ENCODE data around the gene AREL1.

DNA sequence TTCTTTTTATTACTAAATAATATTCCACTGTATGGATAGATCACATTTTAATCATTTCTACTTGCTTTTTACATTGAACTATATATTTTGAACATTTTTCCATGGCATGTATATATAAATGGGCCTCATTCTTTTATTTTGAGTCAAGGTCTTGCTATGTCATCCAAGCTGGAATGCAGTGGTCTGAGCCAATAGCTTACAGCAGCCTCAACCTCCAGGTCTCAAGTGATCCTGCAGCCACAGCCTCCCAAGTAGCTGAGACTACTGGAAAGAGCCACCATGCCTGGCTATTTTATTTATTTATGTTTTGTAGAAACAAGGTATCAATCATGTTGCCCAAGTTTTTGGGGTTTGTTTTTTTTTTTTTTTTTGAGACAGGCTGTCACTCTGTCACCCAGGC, 7.6 kb upstream of the AREL1 start:
- no peak for TF ChIP-seq CTCF (IDR thresholded peaks at IDR 0.05)
- no peak for TF ChIP-seq POLR2A (IDR thresholded peaks at IDR 0.05)

Measured in ovary (tissue), 3 donors.